SKM-1 treated with dmso at 0.1 percent for 144 hours (cell line): ENCODE measurements around the gene SYCE1.
"Not testable (repeated sequence)": the region's sequence is repeated elsewhere in the genome, so short reads cannot be mapped to it uniquely, and the experiment has no call there.

ENCODE experiments used
- DNase-seq: peaks from one replicate; lab custom pipeline; 2025; ENCODE audit not compliant: unreplicated experiment; lab: John Stamatoyannopoulos, UW

Gene SYCE1, protein sequence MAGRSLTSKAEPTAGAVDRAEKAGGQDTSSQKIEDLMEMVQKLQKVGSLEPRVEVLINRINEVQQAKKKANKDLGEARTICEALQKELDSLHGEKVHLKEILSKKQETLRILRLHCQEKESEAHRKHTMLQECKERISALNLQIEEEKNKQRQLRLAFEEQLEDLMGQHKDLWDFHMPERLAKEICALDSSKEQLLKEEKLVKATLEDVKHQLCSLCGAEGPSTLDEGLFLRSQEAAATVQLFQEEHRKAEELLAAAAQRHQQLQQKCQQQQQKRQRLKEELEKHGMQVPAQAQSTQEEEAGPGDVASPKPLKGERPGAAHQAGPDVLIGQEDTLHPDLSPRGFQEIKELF

DNA sequence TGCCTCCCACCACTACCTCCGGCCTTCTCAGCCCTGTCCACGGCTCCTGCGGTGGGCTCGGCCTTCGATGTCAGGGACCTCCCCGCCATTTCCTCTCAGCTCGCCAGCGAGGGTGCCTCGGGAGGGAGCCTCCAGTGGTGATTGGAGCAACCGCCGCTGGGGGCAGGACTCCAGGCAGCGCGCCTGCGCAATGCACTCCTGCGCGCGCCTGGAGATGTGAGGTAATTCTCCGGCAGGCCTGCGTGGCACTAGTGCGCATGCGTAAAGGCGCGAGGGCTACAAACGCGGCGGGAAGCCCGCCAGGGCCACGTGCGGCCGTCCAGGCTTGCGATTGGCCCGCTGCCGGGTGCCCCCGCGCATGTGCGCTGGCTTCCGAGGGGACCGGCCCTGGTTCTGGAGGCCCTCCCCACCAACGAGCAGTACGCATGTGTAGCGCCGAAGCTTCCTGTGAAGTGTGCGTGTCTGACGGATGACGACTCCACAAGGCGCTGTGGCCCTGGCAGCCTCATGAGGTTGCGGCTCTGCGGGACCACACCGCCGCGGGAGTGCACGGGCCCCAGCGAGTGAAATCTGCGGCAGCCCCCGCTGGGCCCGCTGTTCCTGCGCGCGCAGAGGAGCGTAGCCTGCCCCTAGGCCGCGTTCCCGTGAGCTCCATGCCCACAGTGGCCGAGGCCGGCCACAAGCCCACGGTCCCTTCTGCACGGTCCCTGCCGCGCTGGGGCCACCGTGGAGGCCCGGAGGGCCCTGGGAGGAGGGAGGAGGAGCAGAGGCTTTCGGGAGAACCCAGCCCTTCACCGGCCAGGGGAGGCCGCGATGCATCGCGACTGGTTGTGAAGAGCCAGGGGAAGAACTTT, at the start of gene SYCE1:
SYCE1 (minus strand) TSS at position 143 of the 854 bp plus-strand sequence; CDS start at position 89, 54 bp downstream.
- DNase-seq = no peak

DNA sequence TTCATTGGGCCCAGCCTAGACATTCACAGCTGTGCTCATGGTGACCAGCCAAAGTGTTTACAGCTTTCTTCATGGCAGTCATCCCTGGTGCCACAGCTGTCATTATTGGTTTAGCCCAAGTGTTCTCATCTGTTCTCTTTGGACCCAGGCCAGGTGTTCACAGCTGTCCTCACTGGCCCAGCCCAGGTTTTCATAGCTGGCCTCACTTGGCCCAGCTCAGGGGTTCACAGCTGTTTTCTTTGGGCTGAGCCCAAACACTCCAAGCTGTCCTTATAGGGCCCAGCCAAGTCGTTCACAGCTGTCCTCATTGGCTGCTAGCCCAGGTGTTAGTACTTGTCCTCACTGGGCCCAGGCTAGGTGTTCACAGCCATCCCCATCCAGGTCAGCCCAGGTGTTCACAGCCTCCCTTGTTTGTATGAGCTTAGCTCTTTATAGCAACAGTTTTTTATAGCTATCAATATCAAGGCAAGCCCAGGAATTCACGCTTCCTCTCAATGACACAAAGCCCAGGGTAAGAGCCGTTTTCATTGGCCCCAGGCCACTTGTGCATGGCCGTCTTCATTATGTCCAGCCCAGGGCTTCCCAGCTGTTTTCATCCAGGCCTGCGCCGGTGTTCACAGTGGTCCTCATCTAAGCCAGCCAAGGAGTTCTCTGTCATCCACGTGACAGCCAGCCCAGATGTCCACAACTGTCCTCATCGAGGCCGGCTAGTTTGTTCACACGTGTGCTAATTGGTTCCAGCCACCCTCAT, 49.6 kb upstream of the SYCE1 start:
- no peak for DNase-seq

DNA sequence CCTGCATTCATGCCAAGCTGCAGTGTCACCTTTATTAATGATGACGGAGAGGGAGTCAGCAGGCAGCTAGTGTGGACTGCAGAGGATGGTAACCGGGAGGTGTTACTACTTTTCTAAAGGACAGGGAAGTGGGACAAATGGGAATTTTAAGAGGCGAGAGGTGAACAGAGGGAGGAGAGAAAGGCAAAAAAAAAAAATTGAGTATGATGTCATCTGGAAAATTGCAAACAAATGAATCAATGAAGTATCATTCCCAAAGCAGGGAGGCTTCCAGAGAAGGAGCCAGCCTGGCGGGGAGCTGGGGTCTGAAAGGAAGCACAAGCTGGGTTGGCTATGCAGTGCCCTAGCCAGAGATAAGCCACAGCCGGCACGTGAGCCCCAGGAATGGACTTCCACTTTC, 48.3 kb upstream of the SYCE1 start:
- DNase-seq = no peak

DNA sequence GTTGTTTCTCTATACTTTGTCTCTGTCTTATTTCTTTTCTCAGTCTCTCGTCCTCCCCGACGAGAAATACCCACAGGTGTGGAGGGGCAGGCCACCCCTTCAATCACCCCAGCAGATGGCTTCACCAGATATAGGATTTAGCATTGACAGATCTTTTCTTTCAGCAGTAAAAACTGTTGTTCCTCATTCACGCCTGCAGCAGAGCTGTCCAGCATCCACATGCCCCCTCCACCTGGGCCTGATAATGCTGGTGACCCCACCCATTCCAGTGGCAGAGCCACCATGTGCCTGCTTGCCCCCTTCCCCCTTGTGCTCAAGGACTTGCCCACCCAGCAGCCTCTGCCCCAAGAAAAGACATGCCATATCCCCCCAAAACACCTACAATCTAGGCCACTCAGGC, 45.7 kb upstream of the SYCE1 start:
- no peak for DNase-seq

DNA sequence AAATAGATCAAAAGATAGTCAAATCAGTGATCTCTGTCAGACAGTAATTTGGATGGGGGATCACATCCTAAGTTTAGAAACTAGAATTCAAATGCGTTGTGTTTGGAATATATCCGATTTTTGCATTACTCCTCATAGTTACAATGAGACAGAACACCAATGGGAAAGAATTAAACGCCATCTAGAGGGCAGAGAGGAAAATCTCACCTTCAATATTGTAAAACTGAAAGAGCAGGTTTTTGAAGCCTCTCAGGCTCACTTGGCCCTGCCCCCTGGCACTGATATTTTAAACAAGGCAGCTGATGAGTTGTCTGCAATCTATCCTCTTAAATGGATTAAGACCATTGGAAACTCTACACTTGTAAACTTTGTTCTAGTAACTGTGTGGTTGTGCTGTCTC, 43.5 kb upstream of the SYCE1 start:
- DNase-seq = peak; percentile 19

DNA sequence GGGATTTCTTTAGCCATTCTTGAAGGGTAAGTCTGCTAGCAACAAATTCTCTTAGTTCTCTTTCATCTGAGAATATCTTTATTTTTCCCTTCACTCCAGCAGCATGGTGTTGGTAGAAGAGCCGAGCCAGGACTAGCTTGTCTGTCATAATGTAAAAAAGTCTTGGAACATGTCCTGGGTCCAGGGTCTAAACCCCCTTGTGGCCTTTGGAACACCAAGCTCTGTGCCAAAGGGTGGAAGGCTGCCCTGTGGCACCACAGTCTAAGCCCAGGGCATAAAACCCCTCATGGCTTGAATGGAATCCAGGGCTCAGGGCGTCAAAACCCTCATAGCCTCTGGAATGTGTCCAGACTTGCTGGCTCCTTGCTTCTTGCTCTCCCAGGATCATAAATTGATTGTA, 38.1 kb upstream of the SYCE1 start:
- DNase-seq = not testable (repeated sequence)

DNA sequence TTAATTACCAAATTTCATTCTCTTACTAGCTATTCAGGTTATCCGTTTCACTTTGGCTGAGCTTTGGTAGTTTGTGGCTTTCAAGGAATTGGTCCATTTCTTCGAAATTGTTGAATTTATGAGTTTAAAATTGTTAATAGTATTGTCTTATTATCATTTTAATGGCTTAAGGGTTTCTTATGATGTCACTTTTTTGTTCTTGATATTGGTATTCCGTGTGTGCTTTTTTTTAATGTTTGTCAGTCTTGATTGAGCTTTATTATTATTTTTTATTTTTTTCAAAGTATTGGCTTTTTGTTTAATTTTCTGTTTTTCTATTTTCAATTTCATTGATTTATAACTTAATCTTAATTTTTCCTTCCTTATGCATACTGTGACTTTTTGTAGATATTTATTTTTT, 35.3 kb upstream of the SYCE1 start:
- no peak for DNase-seq

DNA sequence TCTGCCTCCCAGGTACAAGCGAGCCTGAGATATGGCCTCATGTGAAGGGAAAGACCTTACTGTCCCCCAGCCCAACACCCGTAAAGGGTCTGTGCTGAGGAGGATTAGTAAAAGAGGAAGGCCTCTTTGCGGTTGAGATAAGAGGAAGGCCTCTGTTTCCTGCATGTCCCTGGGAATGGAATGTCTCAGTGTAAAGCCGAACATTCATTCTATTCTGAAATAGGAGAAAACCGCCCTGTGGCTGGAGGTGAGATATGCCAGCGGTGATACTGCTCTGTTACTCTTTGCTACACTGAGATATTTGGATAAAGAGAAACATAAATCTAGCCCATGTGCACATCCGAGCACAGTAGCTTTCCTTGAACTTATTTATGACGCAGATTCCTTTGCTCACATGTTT, 34.5 kb upstream of the SYCE1 start:
- DNase-seq = not testable (repeated sequence)

DNA sequence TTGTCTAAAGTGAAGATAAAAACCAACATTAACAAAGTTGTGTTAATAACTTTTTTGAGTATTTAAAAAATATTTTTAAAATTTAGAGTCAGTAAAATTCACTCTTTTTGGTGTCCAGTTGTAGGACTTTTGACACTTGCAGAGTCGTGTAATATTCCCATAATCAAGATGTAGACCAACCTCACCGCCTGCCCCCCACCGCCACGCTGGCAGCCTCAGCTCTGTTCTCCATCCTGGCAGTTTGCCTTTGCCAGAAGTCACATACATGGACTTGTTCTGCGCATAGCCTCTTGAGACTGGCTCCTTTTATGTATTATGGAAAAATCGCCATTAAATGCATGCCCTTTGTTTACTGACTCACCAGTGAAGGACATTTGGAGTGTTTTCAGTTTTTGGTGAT, 27.3 kb upstream of the SYCE1 start:
- no peak for DNase-seq

DNA sequence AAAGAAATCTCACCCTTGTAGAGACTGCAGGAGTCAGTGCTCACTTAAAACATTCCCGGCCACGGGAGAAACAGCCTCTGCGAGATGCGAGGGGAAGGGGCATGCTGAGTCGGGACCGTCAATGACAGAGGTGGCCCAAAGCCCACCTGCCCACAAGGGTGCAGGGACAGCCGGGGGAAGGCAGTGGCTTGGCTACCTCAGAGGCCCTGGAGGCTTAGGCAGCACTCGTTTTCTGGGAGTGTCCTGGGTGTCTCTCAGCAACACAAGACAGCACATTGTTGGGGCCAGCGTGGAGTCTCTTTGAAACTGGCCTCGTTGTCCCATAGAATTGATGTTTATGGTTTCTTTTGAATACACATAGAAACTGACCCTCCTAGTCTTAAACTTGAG, 25.6 kb upstream of the SYCE1 start:
- no peak for DNase-seq

DNA sequence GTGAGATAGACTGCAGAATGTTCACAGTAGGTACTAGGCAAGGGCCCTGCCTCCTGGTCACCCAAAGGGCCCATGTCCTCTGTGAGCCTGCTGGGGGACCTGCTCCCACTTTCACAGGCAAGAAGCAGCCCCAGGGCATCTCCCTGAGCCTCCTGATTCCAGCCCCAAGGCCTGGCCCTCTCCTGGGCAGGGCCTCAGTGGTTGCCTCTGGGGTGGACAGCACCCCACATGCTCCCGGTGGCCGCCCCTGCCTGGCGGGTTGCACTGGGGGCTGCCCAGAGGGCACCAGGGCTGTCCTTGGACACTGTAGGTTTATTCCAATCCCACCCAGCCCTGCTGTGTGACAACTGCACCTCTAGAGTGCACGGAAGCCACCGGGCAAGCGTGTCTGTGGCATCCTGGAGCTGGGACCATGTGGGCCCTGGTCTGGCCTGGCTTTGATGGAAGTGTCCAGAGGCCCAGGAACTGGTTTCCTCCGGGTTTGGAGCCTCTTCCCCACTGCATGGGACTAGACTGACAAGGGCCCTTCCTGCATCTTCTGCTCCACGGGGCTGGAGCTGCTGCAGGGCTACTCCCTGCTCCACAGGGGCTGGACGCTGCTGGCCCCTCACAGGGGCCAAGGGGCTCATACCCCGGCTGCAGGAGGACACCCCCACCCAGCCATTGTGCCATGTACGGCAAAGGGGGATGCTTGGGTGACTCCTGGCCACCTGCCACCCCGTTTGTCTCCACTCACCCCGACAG, 25.0 kb upstream of the SYCE1 start:
- DNase-seq = no peak

DNA sequence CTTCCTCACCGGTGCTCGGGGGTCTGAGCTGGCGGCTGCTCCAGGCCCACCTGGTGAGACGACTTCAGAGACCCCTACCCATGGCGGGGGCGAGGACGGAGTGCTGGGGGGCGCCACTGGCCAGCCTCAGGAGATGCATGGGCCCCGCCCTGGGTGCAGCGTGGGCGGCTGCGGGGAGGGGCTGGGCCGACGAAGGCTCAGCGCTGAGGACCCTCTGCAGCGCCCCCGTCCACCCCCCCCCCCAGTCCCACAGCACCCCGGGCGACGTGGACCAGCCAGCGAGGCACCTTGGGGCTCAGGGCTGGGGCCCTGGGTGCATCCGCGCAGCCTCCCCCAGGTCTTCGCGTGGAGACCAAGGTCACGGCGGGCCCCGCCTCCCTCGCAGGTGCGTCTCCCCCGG, 11.7 kb upstream of the SYCE1 start:
- not testable (repeated sequence) for DNase-seq

DNA sequence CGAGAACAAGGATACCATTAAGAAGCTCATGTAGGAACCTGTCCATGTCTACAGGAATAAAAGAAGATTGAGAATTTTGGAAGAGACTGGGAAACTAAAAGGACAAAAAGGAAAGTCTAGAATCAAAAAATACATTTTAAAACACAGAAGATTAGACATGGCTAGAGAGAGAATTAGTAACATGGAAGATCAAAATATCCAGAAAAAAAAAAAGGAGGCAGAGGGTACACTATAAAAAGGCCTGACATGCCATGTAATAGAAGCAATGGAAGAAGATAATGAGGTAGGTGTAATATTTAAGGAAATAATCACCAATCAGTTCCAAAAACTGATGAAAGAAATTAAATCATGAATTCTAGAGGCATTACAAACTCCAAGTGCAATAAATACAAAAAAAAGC, 8.1 kb upstream of the SYCE1 start:
- DNase-seq = not testable (repeated sequence)

DNA sequence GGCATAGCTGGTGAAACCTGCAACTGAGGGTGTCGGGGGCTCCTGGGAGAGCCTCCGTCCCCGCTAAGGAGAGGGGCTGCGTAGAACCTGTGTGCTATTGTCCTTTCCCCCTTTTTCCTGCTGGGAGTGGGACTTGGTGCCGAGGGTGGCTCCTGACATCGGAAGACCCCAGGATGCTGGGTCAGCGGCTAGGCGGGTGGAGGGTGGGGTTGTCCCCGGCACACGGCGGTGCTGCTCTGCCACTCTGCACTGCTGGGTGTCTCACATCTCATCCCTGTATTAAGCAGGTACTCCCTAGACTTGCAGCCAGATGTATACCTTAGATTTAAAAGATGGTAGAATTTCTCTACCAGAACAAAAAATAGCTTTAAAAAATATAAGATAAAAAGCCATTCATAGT, 6.7 kb upstream of the SYCE1 start:
- not testable (repeated sequence) for DNase-seq

DNA sequence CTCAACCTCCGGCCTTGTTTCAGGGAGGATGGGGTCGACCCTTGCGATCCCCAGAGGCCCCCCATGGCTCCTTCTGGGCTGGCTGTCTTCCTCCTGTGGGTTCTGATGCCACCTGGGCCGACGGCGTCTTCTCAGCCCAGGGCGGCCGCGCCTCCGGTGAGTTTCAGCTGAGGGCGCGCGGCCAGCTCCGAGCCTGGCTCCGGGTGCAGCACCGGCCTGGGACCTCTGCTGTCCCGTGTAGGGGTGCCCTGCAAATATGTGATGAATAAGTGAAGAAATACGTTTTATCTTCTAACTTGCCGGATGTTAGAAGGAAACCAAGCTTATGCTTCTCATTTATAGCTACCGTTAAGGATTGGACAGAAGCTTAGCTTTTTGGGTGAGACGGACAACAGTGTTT, 4.4 kb upstream of the SYCE1 start:
- not testable (repeated sequence) for DNase-seq

DNA sequence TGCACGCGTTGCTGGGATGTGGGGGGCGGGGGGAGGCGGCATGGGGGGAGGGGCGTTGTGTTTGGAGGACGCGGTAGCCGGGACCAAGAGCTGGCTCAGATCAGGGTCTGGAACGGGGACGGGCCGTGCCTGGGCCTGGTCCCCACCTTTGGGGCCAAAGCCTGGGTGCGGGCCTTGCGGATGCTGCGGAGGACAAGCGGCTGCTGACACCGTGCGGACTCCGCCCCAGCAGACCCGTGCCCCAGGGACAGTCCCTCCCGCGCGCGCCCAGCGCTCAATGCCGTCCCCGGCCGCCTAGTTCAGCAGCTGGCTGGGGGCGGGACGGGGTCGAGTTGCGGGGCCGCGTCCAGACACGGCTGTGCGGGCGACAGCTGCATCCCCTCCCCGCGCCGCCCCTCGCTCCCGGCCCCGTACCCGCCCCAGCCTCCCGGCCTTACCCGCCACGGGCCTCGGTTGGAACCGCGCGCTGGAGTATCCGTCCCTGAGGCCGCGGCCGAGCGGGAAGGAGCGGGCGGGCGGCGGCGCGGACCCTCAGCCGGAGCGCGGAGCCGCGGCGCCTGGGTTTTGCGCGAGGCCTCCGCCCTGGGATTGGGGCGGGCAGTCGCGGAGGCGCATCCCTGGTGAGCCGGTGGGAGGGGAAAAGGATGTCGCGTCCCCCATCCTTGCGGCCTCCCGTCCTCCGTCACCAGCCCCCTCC, 3.6 kb upstream of the SYCE1 start:
- DNase-seq = not testable (repeated sequence)

DNA sequence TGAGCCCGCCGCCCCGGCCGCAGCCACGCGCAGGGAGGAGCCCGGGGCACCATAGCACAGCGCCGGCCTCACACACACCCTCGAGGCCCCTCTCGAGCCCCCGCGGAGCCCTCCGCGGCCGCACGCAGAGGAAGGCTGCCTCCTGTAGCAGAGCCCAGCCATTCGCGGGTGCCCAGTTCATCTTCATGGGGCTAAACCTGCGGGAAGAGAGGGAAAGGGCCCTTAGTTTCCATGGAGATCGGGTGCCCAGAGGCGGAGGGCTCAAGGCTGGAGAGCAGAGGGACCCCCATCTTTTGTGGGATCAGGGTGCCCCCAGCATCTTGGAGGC, 2.9 kb upstream of the SYCE1 start:
- DNase-seq = no peak

DNA sequence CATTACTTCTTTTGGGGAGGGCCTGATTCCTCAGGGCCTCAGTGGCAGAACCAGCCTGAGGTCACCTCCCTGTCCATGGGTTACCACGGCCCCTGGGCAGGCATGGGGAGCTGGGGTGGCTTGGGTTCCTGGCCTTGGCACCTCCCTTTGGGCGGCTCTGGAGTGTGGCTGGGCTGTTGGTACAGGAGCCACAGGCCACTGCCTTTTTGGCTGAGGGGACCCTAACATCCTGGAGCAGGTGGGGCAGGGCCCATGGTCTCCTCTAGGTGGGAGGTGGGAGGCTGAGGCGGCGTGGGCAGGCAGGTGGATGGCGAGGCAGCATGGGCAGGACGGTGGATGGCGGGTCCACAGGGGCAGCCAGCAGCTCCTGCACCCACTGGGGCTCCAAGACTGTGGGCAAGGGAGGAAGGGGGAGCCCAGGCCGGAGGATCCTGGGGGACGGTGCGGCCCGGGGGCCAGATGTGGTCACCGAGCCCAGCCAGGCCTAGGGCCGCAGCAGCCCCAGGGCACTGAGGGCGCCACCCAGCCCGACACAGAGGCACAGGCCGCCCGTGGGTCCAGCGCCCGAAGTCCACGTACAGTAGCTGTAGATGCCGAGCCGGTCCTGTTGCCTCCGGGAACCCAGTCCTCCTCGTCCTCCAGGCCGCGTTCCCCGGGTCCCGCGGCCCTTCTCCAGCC, 2.4 kb upstream of the SYCE1 start:
- DNase-seq = no peak

DNA sequence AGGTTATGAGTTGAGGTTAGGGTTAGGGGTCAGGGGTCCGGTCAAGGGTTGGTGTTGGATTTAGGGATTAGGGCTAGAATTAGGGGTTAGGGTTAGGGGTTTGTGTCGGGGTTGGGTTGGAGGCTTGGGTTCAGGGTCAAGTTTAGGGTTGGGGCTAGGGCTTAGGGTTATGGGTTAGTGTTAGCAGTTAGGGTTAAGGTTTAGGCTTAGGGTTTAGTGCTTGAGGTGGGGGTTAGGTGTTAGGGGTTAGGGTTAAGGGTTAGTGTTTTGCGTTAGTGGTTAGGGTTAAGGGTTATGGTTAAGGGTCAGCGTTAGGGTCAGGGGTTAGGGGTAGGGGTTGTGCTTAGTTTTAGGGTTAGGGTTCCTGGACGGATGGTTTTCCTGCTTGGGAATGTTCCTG, 1.7 kb upstream of the SYCE1 start:
- DNase-seq = no peak

DNA sequence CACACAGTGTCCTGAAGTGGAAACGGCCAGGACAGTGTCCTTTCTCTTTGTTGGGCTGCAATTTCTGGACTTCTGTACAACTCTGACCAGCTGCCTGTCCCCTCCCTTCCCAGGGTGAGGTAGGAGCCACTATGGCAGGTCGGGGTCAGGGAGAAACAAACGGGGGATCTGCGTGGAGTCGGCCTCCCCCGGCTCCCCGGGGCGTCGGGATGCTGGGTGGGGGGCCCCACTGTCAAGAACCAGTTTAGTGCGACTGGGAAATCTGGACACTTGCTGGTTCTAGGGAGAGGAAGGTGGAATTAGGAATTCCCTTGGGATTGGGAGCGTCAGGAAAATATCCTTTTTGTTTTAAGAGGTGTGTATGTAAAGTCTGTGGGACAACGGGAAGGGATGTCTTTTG, 567 bp downstream of the SYCE1 start:
- DNase-seq = no peak
